GM19351 (cell line): ENCODE measurements around the gene KNDC1.
"Not testable (repeated sequence)": the region's sequence is repeated elsewhere in the genome, so short reads cannot be mapped to it uniquely, and the experiment has no call there.

ENCODE experiments used
- ATAC-seq: cut with Tn5 transposase; IDR thresholded peaks from one replicate; pipeline ENCODE4 v1.9.1; 2021; ENCODE audit warnings: mild to moderate bottlenecking, moderate library complexity; ENCODE audit not compliant: unreplicated experiment

KNDC1 gene

DNA sequence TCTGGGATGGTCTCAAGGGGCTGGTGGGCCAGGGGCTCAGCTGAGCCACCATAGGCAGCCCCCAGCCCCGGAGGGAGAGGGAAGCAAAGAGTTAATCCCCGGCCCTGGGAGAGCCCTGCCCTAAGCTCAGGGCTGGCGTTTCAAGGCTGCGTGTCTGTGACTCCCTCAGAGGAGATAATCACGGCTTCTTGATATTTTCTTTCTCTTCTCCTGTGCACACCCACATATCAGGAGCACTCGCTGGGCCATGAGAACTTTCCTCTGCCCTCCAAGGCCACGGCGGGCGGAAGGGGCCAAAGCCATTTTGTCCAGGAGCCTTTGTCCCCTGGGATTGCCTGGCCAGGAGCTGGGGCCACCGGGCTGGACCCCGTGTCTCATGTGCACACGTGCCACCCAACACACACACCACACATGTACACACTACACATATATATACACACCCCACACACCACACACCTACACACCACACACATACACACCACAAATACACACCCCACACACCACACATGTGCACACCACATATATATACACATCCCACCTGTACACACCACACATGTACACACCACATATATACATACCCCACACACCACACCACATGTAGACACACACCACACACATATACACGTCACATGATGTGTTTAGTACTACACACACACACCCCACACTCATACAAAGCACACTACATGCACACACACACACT, 94.6 kb downstream of the KNDC1 start:
- no peak for ATAC-seq

- no peak for ATAC-seq
These were observed 95.3 kb downstream of the KNDC1 start for GRCh38 chr10:133255323-133255722.

DNA sequence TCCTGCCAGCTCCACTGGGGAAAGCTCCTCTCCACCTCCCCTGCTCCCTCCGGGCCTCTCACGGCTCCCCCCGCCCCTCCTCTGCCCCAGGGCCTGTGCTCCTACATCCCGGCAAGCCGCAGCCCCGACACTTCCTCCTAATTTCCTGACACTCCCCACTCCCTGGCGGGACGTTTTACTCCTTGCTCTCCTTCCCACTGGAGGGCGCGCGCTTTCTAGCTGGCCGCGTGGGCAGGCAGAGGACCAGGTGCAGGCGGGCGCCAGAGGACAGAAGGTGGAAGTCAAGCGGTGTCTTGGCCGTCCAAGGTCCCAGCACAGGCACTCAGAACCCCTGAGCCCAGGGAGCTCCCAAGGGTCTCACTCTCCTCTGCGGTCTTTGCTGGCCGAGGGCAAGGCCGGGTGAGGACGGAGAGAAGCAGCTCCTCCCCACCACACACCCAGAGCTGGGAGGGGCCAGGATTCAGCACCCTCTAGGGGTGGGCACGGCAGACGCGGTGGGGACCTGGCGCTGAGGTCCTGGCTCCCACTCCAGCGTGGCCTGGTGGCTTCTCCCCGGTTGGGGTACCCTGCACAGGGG, 97.6 kb downstream of the KNDC1 start:
- ATAC-seq = no peak

DNA sequence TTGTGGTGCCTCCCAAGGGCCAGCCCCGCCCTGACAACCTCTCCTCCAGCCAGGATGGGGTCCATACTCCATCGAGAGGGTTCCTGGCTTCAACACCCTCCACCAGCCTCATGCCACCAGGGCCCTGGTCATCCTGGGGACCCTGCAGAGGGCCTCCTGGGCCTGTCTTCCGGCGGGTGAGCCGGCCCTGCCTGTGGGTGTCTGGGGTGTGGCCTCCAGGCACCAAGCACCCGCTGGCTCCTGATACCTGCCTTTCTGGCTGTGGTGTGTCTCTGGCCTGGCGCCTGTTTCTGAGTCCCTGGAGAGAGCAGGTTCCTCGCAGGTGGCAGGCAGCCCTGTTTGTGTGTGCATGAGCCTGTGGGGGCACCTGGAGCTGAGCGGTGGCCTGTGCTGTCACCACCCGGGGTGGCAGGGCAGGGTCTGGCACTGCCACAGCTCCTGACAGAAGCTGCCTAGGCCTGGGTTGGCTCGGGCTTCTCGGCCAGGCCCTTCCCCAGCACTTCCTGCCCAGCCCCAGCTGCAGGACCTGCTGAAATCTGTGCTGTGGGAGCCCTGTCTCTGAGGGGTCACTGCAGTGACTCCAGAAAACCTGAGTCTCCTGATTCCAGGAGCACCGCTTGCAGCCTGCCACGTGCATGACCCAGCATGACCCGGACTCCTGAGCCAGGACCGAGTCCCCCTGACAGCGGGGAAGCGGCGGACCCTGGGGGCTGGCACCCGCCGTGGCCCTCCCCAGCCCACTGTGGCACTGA, 98.2 kb downstream of the KNDC1 start:
- no peak for ATAC-seq

DNA sequence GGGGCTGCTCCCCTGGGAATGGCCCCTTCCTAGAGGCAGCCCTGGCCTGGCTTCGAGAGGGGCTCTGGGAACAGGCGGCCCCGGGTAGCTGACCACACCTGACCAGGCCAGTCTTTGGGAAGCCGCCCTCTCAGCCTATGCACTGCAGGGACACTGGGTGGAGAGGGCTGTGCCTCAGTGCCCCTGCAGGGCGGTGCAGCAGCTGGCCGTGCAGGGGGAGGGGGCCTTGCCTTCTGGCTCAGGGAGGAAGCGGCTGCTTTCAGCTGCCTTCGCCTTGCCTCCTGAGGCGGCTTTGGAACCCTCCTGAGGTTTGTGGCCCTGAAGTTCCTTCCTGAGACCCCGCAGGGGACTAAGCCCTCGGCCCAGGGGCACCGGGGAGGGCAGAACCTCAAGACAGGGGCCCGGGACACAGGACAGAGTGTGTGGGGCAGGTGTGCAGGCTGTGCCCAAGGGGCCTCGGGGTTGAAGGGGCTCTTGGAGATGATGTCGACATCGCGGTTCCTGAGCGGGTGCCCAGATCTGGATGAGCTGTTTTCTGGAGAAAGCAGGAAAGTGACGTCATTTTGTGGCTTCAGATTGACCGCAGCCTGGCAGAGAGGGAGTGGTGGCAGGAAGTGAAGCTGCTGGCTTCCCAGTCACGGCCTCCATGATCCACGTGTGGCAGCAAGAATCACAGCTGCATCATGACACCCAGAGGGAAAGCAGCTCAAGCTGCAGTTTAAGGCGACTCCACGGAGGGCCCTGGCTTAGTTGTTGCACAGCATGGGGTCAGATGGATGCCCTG, 99.0 kb downstream of the KNDC1 start:
- ATAC-seq = no peak

DNA sequence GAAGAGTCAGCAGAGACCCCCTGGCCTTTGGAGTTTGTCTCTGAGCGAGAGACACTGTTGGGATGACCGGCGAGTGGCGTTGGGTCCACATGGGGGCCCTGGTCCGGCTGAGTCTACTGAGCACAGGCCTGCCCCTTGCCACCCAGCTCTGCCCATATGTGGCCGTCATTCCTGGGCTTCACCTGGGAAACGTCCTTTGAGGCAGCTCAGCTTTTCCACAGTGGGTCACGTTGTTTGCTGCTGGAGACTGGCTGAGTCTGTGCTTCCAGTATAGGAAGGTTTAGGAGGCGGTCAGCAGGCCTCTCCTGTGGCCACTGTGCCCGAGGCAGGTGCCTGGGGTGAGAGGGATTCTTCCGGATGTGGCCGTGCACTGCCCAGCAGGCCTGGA, 99.6 kb downstream of the KNDC1 start:
- ATAC-seq = no peak

- ATAC-seq = peak; percentile 54
These were observed 101.1 kb downstream of the KNDC1 start for GRCh38 chr10:133260895-133261725.

- ATAC-seq = peak; percentile 52
These were observed 101.8 kb downstream of the KNDC1 start for GRCh38 chr10:133261726-133262325.

DNA sequence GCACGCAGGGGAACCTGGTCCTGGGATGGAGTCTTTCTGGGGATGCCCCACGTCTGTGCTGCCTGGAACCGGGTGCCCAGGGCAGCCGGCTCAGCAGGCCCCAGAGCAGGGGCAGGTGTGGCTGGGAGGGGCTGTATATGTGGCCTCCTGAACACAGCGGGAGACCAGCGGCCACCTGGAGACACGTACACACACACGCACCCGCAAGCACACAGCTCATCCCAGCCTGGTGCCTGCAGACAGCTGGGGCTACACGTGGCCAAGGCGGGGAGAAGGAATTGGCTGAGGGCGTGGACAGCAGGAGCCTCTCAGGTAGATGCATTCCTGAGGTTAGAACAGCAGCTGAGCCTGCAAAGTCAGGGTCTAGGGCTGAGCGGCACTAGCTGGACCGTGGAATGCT, 102.7 kb downstream of the KNDC1 start:
- no peak for ATAC-seq

- ATAC-seq = no peak
These were observed 103.7 kb downstream of the KNDC1 start for GRCh38 chr10:133263674-133264073.

DNA sequence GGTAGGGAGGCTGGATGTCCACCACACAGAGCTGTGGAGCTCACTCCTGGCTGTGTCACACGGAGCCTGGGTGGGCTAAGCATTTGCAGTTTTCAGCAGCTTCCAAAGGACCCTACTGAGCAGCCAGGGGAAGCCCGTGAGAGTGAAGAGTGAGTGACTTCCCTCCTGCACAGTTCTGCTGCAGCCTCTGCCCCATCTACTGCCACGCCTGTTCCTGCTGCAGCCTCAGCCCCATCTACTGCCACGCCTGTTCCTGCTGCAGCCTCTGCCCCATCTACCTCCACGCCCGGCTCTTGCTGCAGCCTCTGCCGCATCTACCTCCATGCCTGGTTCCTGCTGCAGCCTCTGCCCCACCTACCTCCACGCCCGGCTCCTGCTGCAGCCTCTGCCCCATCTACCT, 104.4 kb downstream of the KNDC1 start:
- no peak for ATAC-seq

- ATAC-seq = not testable (repeated sequence)
These were observed 105.0 kb downstream of the KNDC1 start for GRCh38 chr10:133265052-133265451.

- ATAC-seq = no peak
These were observed 106.2 kb downstream of the KNDC1 start for GRCh38 chr10:133266056-133266795.

- ATAC-seq = no peak
These were observed 107.3 kb downstream of the KNDC1 start for GRCh38 chr10:133267293-133267692.

- ATAC-seq = no peak
These were observed 107.8 kb downstream of the KNDC1 start for GRCh38 chr10:133267829-133268228.

DNA sequence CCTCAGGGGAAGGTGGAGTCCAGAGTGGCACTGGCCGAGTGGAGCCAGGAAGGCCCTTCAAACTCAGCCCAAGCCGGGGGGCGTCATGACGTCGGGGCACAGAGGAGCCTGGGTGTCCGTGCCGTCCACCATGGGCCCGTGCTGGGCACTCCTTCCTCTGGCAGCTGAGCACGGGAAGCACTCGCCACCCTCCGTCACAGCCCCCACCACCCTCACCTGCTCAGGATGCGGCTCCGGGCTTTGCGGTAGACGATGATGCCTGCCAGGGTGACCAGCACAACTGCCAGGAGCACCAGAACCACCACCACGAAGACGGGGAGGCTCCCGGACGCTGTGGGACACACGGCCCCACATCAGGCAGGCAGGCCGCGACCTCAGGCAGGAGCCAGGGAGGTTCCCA, 108.5 kb downstream of the KNDC1 start:
- ATAC-seq = no peak

- no peak for ATAC-seq
These were observed 109.3 kb downstream of the KNDC1 start for GRCh38 chr10:133269367-133269766.

DNA sequence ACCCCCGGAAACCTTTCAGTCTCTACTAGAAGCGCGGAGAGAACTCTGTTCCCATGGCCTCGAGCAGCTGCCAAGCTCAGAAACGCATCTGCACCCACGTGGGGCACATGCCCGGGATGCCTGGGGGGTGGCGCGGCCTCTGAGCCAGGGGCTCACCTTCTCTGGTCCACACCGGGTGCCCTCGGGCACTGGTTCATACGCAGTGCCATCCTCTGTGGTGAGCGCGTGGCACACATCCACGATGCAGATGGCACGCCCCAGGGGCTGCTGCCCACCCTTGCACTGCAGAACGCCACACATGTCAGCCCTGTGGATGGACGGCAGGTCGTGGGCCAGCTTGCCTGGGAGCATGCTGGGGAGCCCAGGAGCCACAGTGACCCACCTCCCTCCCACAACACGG, 110.2 kb downstream of the KNDC1 start:
- ATAC-seq = no peak

- no peak for ATAC-seq
These were observed 110.8 kb downstream of the KNDC1 start for GRCh38 chr10:133270773-133271297.
